GM23338 (cell line): ENCODE results near the gene INPP4B. TPM values are rescaled to one million over a fixed set of nuclear protein-coding genes. Genes with fewer than 3 reads are reported as not detected.

Experiments used
- ATAC-seq: fragments of 200-7000 bp; cut with Tn5 transposase; 3 replicates; pipeline ENCODE4 v1.9.1; 2020
- DNase-seq: peaks from one replicate; pipeline ENCODE4 v3.0.0-alpha.2; 2015; ENCODE audit warnings: low spot score
- H2AFZ ChIP-seq: fragments of 200-600 bp; sonication (generic); 2 replicates; pipeline ENCODE4 v1.8.0; 2016; ENCODE audit warnings: antibody characterized with exemption, mild to moderate bottlenecking, moderate library complexity
- H3F3A ChIP-seq: fragments of 200-600 bp; sonication (generic); replicated peaks from 2 replicates; pipeline ENCODE4 v1.8.0; 2017; ENCODE audit warnings: antibody characterized with exemption, mixed run types, low read depth
- H3K27ac ChIP-seq: fragments of 200-600 bp; sonication (generic); 2 replicates; pipeline ENCODE4 v1.6.1; 2016; ENCODE audit warnings: low read depth
- H3K27me3 ChIP-seq: fragments of 200-600 bp; sonication (generic); 2 replicates; pipeline ENCODE4 v1.8.0; 2016; ENCODE audit warnings: mild to moderate bottlenecking, mixed run types, moderate library complexity; ENCODE audit not compliant: insufficient read depth
- H3K36me3 ChIP-seq: fragments of 200-600 bp; sonication (generic); 2 replicates; pipeline ENCODE4 v1.8.0; 2016; ENCODE audit warnings: mild to moderate bottlenecking; ENCODE audit not compliant: insufficient read depth
- H3K4me1 ChIP-seq: fragments of 200-600 bp; sonication (generic); 2 replicates; pipeline ENCODE4 v1.8.0; 2016; ENCODE audit warnings: mild to moderate bottlenecking, moderate library complexity; ENCODE audit not compliant: insufficient read depth
- H3K4me2 ChIP-seq: fragments of 200-600 bp; sonication (generic); 2 replicates; pipeline ENCODE4 v1.7.1; 2017; ENCODE audit warnings: mixed run types
- H3K4me3 ChIP-seq: fragments of 200-600 bp; sonication (generic); 2 replicates; pipeline ENCODE4 v1.6.1; 2016; ENCODE audit warnings: mixed run types
- H3K79me2 ChIP-seq: fragments of 200-600 bp; sonication (generic); replicated peaks from 2 replicates; pipeline ENCODE4 v1.8.0; 2017; ENCODE audit warnings: mild to moderate bottlenecking; ENCODE audit not compliant: insufficient read depth
- H3K9me2 ChIP-seq: fragments of 200-600 bp; sonication (generic); 2 replicates; pipeline ENCODE4 v1.8.0; 2017; ENCODE audit not compliant: insufficient read depth
- H4K20me1 ChIP-seq: fragments of 200-600 bp; sonication (generic); replicated peaks from 2 replicates; pipeline ENCODE4 v1.8.0; 2017; ENCODE audit warnings: mild to moderate bottlenecking; ENCODE audit not compliant: insufficient read depth
- H3K27ac Mint-ChIP-seq: 2 replicates; pipeline ENCODE4 v1.8.0; 2020; ENCODE audit warnings: inconsistent platforms, mild to moderate bottlenecking, moderate library complexity, mixed read lengths
- H3K27me3 Mint-ChIP-seq: 3 replicates; pipeline ENCODE4 v1.8.0; 2022; ENCODE audit warnings: low read depth, mild to moderate bottlenecking, moderate library complexity, mixed read lengths, inconsistent platforms; ENCODE audit not compliant: insufficient read depth, poor library complexity
- H3K36me3 Mint-ChIP-seq: 3 replicates; pipeline ENCODE4 v1.8.0; 2021; ENCODE audit warnings: low read depth, mild to moderate bottlenecking, inconsistent platforms, moderate library complexity, mixed read lengths
- H3K4me1 Mint-ChIP-seq: 3 replicates; pipeline ENCODE4 v1.8.0; 2020; ENCODE audit warnings: mild to moderate bottlenecking, inconsistent platforms, mixed read lengths
- H3K4me3 Mint-ChIP-seq: 3 replicates; pipeline ENCODE4 v1.8.0; 2021; ENCODE audit warnings: moderate library complexity, mild to moderate bottlenecking, inconsistent platforms, mixed read lengths
- H3K9me3 Mint-ChIP-seq: 3 replicates; pipeline ENCODE4 v1.8.0; 2020; ENCODE audit warnings: moderate library complexity, mild to moderate bottlenecking, inconsistent platforms, mixed read lengths
- CREB1 ChIP-seq: fragments of 250-450 bp; sonication (Bioruptor Pico); IDR thresholded peaks from 2 replicates; pipeline ENCODE4 v1.5.0; 2020; ENCODE audit warnings: low read depth, mild to moderate bottlenecking, moderate library complexity
- CTCF ChIP-seq, 2 experiments: fragments of 200-600 bp in 1 of 2; sonication (generic) in 1 of 2; conservative IDR thresholded peaks; 2 replicates each; pipeline versions ENCODE4 v1.5.1 to v1.6.1; 2016 to 2017; ENCODE audit warnings: antibody characterized with exemption in 2 of 2, low read depth in 2 of 2, mild to moderate bottlenecking in 2 of 2, moderate library complexity in 1 of 2
- ETS1 ChIP-seq: IDR thresholded peaks from 2 replicates; pipeline ENCODE4 v1.6.1; 2016; ENCODE audit warnings: antibody characterized with exemption
- EZH2 ChIP-seq: fragments of 200-600 bp; sonication (generic); IDR thresholded peaks from one replicate; pipeline ENCODE4 v1.8.0; 2017; ENCODE audit warnings: antibody characterized with exemption, mild to moderate bottlenecking, low read depth; ENCODE audit not compliant: unreplicated experiment
- EZH2phosphoT487 ChIP-seq: fragments of 200-600 bp; sonication (generic); IDR thresholded peaks from one replicate; pipeline ENCODE4 v1.8.1; 2018; ENCODE audit warnings: antibody characterized with exemption; ENCODE audit not compliant: unreplicated experiment
- NANOG ChIP-seq: IDR thresholded peaks from 2 replicates; pipeline ENCODE4 v1.6.1; 2016; ENCODE audit warnings: antibody characterized with exemption, borderline replicate concordance
- POLR2AphosphoS5 ChIP-seq: IDR thresholded peaks from 2 replicates; pipeline ENCODE4 v1.6.1; 2016; ENCODE audit warnings: antibody characterized with exemption, low read depth
- polyA plus RNA-seq: library from polyadenylated mRNA; unstranded; fragments of >200 nt; fragmentation: Nextera tagmentation; extraction: Ambion mirVana; gene quantifications from 2 replicates; pipeline ENCODE4 v1.2.1, GENCODE V29; 2016
- total RNA-seq: library from RNA; depleted of rRNA; stranded (reverse); fragments of >200 nt; shearing (Covaris generic); gene quantifications from 2 replicates; pipeline ENCODE4 v1.2.3, GENCODE V29; 2014
- TF ChIP-seq, protein P1 (sequence below): IDR thresholded peaks from one replicate; pipeline ENCODE4 v1.6.1; 2018; ENCODE audit warnings: antibody characterized with exemption; ENCODE audit not compliant: unreplicated experiment

Gene INPP4B
- total and polyA plus RNA-seq, 2 experiments from 2014 or later = 0.11 to 0.14 TPM

DNA sequence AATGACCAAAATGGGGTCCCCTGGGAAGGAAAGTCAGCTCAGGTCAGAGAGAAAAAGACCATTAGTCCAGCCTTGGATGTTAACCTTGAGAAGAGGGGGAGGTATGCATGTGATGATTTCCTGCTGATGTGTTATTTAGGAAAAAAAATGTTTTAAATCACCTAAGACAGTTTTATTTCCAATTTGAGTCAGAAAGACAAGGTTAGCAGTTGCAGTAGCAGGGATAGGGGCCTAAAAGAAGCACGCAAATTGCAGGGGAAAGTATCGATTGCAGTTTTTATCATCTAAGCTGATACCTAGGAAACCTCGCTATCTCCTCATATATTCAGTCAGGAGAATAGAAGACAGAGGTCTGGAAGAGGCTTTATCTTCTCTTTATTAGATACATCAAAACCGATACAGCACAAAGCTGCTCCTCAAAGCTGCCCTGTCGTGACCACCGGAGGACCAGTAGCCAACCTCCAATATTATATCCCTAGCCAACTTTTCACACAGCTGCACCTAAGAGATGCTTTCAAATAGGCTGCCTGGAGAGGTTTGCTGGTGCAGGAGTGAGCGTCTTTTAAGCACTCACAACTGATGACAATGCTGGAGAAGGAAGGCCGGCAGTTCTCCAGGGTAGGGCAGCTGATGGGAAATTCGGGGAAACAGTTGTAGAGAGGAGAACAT lies 289.4 kb downstream of the INPP4B start:
- H3F3A ChIP-seq = no peaks in the 10 kb centered on the region
- no peaks in the 10 kb centered on the region for H3K4me1 ChIP-seq
- no peak overlapping the region for H3K4me3 Mint-ChIP-seq
- TF ChIP-seq EZH2 = no peak
- no peak for TF ChIP-seq CTCF (conservative IDR thresholded peaks at IDR 0.05; ENCODE audit: low read depth in 2 of 2)
- no peaks in the 10 kb centered on the region for H3K36me3 Mint-ChIP-seq
- no peaks in the 10 kb centered on the region for H3K27me3 ChIP-seq
- no peak overlapping the region for H3K27ac ChIP-seq
- H3K27ac Mint-ChIP-seq = no peak overlapping the region
- H3K4me3 ChIP-seq = no peak overlapping the region
- H4K20me1 ChIP-seq = no peaks in the 10 kb centered on the region
- H3K36me3 ChIP-seq = no peaks in the 10 kb centered on the region
- DNase-seq (no peak), ATAC-seq (no peak)
- H3K4me1 Mint-ChIP-seq = no peaks in the 10 kb centered on the region
- H3K9me2 ChIP-seq = no peaks in the 10 kb centered on the region; the same call in 1 of the 2 replicates
- no peaks in the 10 kb centered on the region for H3K9me3 Mint-ChIP-seq
- peaks cover 4% of the 10 kb centered on the region for H3K27me3 Mint-ChIP-seq
- H2AFZ ChIP-seq = no peak overlapping the region
- H3K79me2 ChIP-seq = no peaks in the 10 kb centered on the region
- H3K4me2 ChIP-seq = no peak overlapping the region

- Mint-ChIP-seq H3K27me3 (peaks cover 4% of the 10 kb centered on the region), H3K36me3 (no peaks in the 10 kb centered on the region)
- H2AFZ ChIP-seq = no peak overlapping the region
Observed at GRCh38 chr4:142556048-142556447, 290.1 kb downstream of the INPP4B start.

More at GRCh38 chr4:142556048-142556447, 290.1 kb downstream of the INPP4B start:
- H3K27ac ChIP-seq = no peak overlapping the region
- no peak overlapping the region for H3K4me2 ChIP-seq
- no peaks in the 10 kb centered on the region for H3K79me2 ChIP-seq
- H3K9me2 ChIP-seq = no peaks in the 10 kb centered on the region; the same call in 1 of the 2 replicates
- H3F3A ChIP-seq = no peaks in the 10 kb centered on the region
- no peak overlapping the region for H3K4me3 Mint-ChIP-seq
- TF ChIP-seq EZH2 = no peak
- TF ChIP-seq POLR2AphosphoS5 = no peak
- no peak for TF ChIP-seq NANOG
- TF ChIP-seq, protein P1, sequence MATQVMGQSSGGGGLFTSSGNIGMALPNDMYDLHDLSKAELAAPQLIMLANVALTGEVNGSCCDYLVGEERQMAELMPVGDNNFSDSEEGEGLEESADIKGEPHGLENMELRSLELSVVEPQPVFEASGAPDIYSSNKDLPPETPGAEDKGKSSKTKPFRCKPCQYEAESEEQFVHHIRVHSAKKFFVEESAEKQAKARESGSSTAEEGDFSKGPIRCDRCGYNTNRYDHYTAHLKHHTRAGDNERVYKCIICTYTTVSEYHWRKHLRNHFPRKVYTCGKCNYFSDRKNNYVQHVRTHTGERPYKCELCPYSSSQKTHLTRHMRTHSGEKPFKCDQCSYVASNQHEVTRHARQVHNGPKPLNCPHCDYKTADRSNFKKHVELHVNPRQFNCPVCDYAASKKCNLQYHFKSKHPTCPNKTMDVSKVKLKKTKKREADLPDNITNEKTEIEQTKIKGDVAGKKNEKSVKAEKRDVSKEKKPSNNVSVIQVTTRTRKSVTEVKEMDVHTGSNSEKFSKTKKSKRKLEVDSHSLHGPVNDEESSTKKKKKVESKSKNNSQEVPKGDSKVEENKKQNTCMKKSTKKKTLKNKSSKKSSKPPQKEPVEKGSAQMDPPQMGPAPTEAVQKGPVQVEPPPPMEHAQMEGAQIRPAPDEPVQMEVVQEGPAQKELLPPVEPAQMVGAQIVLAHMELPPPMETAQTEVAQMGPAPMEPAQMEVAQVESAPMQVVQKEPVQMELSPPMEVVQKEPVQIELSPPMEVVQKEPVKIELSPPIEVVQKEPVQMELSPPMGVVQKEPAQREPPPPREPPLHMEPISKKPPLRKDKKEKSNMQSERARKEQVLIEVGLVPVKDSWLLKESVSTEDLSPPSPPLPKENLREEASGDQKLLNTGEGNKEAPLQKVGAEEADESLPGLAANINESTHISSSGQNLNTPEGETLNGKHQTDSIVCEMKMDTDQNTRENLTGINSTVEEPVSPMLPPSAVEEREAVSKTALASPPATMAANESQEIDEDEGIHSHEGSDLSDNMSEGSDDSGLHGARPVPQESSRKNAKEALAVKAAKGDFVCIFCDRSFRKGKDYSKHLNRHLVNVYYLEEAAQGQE = no peak
- no peak for TF ChIP-seq ETS1
- TF ChIP-seq CREB1 (CRISPR knock-in tag) = no peak
- no peak for TF ChIP-seq EZH2phosphoT487
- no peaks in the 10 kb centered on the region for H3K36me3 ChIP-seq
- ATAC-seq (no peak), DNase-seq (no peak)
- H3K4me1 ChIP-seq = no peaks in the 10 kb centered on the region
- no peaks in the 10 kb centered on the region for H3K27me3 ChIP-seq
- no peak overlapping the region for H3K27ac Mint-ChIP-seq
- H4K20me1 ChIP-seq = no peaks in the 10 kb centered on the region
- H3K4me1 Mint-ChIP-seq = no peaks in the 10 kb centered on the region
- H3K9me3 Mint-ChIP-seq = no peaks in the 10 kb centered on the region
- no peak overlapping the region for H3K4me3 ChIP-seq
